ENCODE data around the gene SLC16A8.

The SLC16A8 gene

GRCh38 chr22:38127869-38128268 is 43.9 kb upstream of the SLC16A8 start:
- no peak overlapping the region for H3K4me3 ChIP-seq (ENCODE audit: low read length)
- no peak for DNase-seq (ENCODE audit: low read depth)
- TF ChIP-seq CTCF (IDR thresholded peaks at IDR 0.05; ENCODE audit: insufficient read depth, low read depth, low read length, missing control alignments): no peak

GRCh38 chr22:38126928-38127668 is 43.1 kb upstream of the SLC16A8 start:
- no peak for TF ChIP-seq CTCF (IDR thresholded peaks at IDR 0.05; ENCODE audit: insufficient read depth, low read depth, low read length, missing control alignments)
- no peak overlapping the region for H3K4me3 ChIP-seq (ENCODE audit: low read length)
- no peak for DNase-seq (ENCODE audit: low read depth)

GRCh38 chr22:38125751-38126201 is 41.8 kb upstream of the SLC16A8 start:
- no peak for DNase-seq (ENCODE audit: low read depth)

GRCh38 chr22:38125038-38125610 is 41.1 kb upstream of the SLC16A8 start:
- no peak for DNase-seq (ENCODE audit: low read depth)
- H3K4me3 ChIP-seq (ENCODE audit: low read length): no peak overlapping the region
- TF ChIP-seq CTCF (IDR thresholded peaks at IDR 0.05; ENCODE audit: insufficient read depth, low read depth, low read length, missing control alignments): no peak

More at GRCh38 chr22:38125751-38126201, 41.8 kb upstream of the SLC16A8 start:
- no peak for TF ChIP-seq CTCF (IDR thresholded peaks at IDR 0.05; ENCODE audit: insufficient read depth, low read depth, low read length, missing control alignments)
- H3K4me3 ChIP-seq (ENCODE audit: low read length): no peak overlapping the region

- DNase-seq (ENCODE audit: low read depth): peak; percentile 96
- peak; percentile 22 for TF ChIP-seq CTCF (IDR thresholded peaks at IDR 0.05; ENCODE audit: insufficient read depth, low read depth, low read length, missing control alignments)
Measured at GRCh38 chr22:38124236-38124974, 40.4 kb upstream of the SLC16A8 start.

GRCh38 chr22:38122616-38123015 is 38.6 kb upstream of the SLC16A8 start:
- no peak overlapping the region for H3K4me3 ChIP-seq (ENCODE audit: low read length)
- no peak for DNase-seq (ENCODE audit: low read depth)
- TF ChIP-seq CTCF (IDR thresholded peaks at IDR 0.05; ENCODE audit: insufficient read depth, low read depth, low read length, missing control alignments): no peak

More at GRCh38 chr22:38124236-38124974, 40.4 kb upstream of the SLC16A8 start:
- no peak overlapping the region for H3K4me3 ChIP-seq (ENCODE audit: low read length)

Measured in epithelial cell of esophagus (primary cell).